NT2/D1 (cell line): Measurements from ENCODE around the gene SMIM13.

Experiments
- DNase-seq: peaks from one replicate; pipeline ENCODE4 v3.0.0-alpha.2; 2011; ENCODE audit warnings: low read depth, low spot score
- H3K27me3 ChIP-seq: 2 replicates; pipeline ENCODE4 v1.6.0; 2011; ENCODE audit warnings: mild to moderate bottlenecking; ENCODE audit not compliant: insufficient read length, insufficient read depth
- H3K36me3 ChIP-seq: 2 replicates; pipeline ENCODE4 v1.6.1; 2011; ENCODE audit warnings: mild to moderate bottlenecking, low read length, mixed read lengths; ENCODE audit not compliant: insufficient read depth, insufficient read length
- H3K4me1 ChIP-seq: 2 replicates; pipeline ENCODE4 v1.5.1; 2011; ENCODE audit not compliant: insufficient read depth, insufficient read length
- H3K4me3 ChIP-seq: 2 replicates; pipeline ENCODE4 v1.5.1; 2011; ENCODE audit warnings: low read depth; ENCODE audit not compliant: insufficient read length
- H3K9ac ChIP-seq: 2 replicates; pipeline ENCODE4 v1.6.0; 2011; ENCODE audit warnings: low read depth; ENCODE audit not compliant: insufficient read length
- H3K9me3 ChIP-seq: 2 replicates; pipeline ENCODE4 v1.5.1; 2011; ENCODE audit warnings: mild to moderate bottlenecking, low read length; ENCODE audit not compliant: insufficient read depth
- SUZ12 ChIP-seq: IDR thresholded peaks from 2 replicates; pipeline ENCODE4 v1.6.1; 2011; ENCODE audit not compliant: insufficient read length, insufficient read depth; ENCODE audit errors: extremely low read depth
- YY1 ChIP-seq: IDR thresholded peaks from 2 replicates; pipeline ENCODE4 v1.6.1; 2011; ENCODE audit not compliant: insufficient read length, insufficient read depth
- ZNF274 ChIP-seq: IDR thresholded peaks from 2 replicates; pipeline ENCODE4 v1.6.1; 2011; ENCODE audit warnings: mild to moderate bottlenecking, low read depth, low read length

The SMIM13 gene

DNA sequence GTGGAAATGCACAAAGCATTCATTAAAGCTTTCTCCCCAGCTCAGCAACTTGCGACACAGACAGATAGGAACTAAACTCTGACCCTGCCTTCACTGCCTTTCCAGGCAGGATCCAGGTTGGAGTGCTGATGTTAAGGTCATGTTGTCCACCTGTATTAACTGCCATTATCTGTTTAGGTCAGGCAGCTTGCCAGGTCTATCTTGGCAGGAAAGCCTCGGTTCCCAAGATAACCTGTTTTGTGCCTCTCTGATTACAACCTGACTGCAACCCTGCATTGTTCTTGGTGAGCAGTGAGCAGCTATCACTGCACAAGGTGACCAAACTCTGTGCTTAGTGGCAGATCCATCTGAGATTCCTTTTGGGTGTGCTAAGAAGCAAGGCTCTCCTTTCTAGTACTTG lies 26.3 kb upstream of the SMIM13 start:
- no peak for DNase-seq
- H3K9ac ChIP-seq: no peak overlapping the region
- H3K9me3 ChIP-seq: no peaks in the 10 kb centered on the region
- H3K4me1 ChIP-seq: no peaks in the 10 kb centered on the region
- no peak overlapping the region for H3K4me3 ChIP-seq
- no peaks in the 10 kb centered on the region for H3K36me3 ChIP-seq
- TF ChIP-seq ZNF274 (no peak), SUZ12 (no peak), YY1 (no peak)
- H3K27me3 ChIP-seq: no peaks in the 10 kb centered on the region

DNA sequence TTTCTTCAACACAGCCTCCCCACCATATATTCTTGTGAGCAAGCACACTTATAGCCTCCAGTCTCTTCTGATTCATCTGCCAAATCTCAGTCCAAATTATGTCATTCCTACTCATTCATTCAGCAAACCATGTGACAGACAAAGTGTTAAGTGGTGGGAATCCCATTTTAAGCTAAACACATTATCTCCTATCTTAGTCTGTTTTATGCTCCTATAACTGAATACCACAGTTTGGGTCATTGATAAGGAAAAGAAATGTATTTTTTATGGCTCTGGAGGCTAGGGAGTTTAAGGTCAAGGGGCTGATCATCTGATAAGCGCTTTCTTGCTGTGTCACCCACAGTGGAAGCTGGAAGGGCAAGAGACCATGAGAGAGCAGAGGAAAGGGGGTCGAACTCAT lies 23.9 kb upstream of the SMIM13 start:
- H3K9ac ChIP-seq: no peak overlapping the region
- TF ChIP-seq ZNF274: no peak
- no peak for TF ChIP-seq SUZ12
- no peak for TF ChIP-seq YY1
- no peak overlapping the region for H3K4me3 ChIP-seq
- H3K36me3 ChIP-seq: no peaks in the 10 kb centered on the region
- no peak for DNase-seq
- H3K4me1 ChIP-seq: no peaks in the 10 kb centered on the region
- no peaks in the 10 kb centered on the region for H3K27me3 ChIP-seq
- no peaks in the 10 kb centered on the region for H3K9me3 ChIP-seq

DNA sequence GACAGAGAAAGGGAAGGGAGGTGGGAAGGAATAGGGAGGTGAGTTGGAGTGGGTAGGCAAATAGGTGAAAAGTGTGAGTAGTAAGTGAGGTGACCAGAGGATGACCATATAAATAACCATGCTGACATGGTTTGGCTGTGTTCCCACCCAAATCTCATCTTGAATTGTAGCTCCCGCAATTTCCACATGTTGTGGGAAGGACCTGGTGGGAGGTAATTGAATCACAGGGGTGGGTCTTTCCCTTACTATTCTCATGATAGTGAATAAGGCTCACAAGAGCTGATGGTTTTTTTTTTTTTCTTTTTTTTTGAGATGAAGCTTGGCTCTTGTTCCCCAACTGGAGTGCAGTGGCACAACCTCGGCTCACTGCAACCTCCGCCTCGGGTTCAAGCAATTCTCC lies 21.5 kb upstream of the SMIM13 start:
- no peaks in the 10 kb centered on the region for H3K36me3 ChIP-seq
- TF ChIP-seq SUZ12: no peak
- no peak for TF ChIP-seq ZNF274
- no peak for TF ChIP-seq YY1
- H3K9me3 ChIP-seq: no peaks in the 10 kb centered on the region
- H3K4me1 ChIP-seq: no peaks in the 10 kb centered on the region
- H3K27me3 ChIP-seq: no peaks in the 10 kb centered on the region
- H3K4me3 ChIP-seq: no peak overlapping the region
- no peak overlapping the region for H3K9ac ChIP-seq
- DNase-seq: no peak

DNA sequence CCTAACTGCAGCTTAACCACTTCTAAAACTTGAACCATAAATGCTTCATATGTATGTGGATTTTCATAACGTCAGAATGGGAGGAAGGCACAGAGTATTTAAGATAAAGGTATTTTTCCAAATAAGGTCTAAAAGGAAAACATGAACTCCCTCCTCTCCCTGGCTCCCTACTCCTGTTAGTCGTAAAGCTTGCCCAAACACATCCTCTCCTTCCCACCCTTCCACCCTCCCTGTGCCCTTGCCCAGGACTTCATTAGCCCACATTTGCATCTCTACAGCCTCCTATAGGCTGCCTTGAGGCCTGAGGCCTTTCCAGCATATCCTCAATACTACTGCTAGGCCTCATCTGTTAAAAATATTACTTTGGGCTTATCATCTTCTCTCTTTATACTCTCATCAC lies 17.1 kb upstream of the SMIM13 start:
- H3K9ac ChIP-seq: no peak overlapping the region
- DNase-seq: no peak
- no peaks in the 10 kb centered on the region for H3K27me3 ChIP-seq
- H3K9me3 ChIP-seq: no peaks in the 10 kb centered on the region
- no peak for TF ChIP-seq ZNF274
- TF ChIP-seq YY1: no peak
- TF ChIP-seq SUZ12: no peak
- H3K4me1 ChIP-seq: no peaks in the 10 kb centered on the region
- no peak overlapping the region for H3K4me3 ChIP-seq
- H3K36me3 ChIP-seq: no peaks in the 10 kb centered on the region

DNA sequence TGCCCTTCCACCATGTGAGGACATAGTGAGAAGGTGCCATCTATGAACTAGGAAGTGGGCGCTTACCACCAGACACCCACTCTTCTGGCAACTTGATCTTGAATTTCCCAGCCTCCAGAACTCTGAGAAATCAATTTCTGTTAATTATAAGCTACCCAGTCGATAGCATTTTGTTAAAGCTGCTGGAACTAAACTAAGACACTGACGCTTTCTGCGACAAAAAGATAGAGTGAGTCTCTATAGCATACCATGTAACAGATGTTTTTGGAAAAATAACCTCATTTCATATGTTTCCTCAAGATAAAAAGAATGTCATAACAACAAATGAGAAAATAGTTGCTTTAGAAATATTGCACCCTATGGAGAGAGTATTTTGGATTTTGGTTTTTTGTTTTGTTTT lies 15.4 kb upstream of the SMIM13 start:
- DNase-seq: no peak
- no peak for TF ChIP-seq YY1
- TF ChIP-seq SUZ12: no peak
- no peak for TF ChIP-seq ZNF274

DNA sequence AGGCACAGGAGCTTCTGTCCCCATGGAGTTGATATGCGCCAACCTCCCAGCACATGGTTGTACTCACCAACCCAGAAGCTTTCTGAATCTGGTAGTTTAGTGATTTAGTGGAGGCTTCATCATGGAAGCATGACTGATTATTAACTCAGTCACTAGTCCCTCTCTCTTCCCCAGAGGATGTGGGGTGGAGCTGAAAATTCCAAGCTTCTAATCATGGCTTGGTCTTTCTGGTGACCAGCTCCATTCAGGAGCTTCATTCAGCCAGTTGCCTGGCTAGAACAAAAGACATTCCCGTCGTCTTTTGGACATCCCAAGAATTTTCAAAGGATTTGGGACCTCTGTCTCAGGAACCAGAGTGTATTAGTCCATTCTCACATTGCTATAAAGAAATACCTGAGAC lies 13.3 kb upstream of the SMIM13 start:
- Histone ChIP-seq H3K4me1 (no peaks in the 10 kb centered on the region), H3K9me3 (no peaks in the 10 kb centered on the region), H3K9ac (no peak overlapping the region), H3K27me3 (no peaks in the 10 kb centered on the region), H3K4me3 (no peak overlapping the region), H3K36me3 (no peaks in the 10 kb centered on the region)
- TF ChIP-seq SUZ12 (no peak), YY1 (no peak), ZNF274 (no peak)
- DNase-seq: no peak

More for the DNA sequence above, 15.4 kb upstream of the SMIM13 start:
- Histone ChIP-seq H3K27me3 (no peaks in the 10 kb centered on the region), H3K4me1 (no peaks in the 10 kb centered on the region), H3K9me3 (no peaks in the 10 kb centered on the region), H3K36me3 (no peaks in the 10 kb centered on the region), H3K9ac (no peak overlapping the region), H3K4me3 (no peak overlapping the region)

DNA sequence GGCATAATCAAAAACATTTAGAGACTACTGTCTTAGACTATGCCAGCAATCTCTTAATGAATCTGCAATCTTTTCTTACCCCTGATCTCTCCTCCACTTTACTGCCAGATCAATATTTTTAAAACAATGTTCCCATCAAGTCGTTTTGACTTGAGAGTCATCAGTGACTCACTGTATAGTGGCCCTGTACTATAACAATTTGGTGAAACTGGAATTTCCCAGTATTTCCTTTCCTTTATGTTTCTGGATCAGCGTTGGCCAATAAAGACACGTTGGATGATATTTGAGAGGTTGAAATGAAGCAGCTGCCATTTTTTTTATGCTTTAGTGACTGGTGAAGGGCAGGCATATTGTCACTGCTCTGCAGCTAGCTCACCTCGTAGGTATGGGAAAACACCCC lies 10.1 kb upstream of the SMIM13 start:
- no peaks in the 10 kb centered on the region for H3K4me1 ChIP-seq
- DNase-seq: no peak
- no peak overlapping the region for H3K4me3 ChIP-seq
- H3K27me3 ChIP-seq: no peaks in the 10 kb centered on the region
- H3K9ac ChIP-seq: no peak overlapping the region
- no peaks in the 10 kb centered on the region; the same call in 1 of the 2 replicates for H3K9me3 ChIP-seq
- no peaks in the 10 kb centered on the region for H3K36me3 ChIP-seq
- TF ChIP-seq SUZ12 (no peak), ZNF274 (no peak)

DNA sequence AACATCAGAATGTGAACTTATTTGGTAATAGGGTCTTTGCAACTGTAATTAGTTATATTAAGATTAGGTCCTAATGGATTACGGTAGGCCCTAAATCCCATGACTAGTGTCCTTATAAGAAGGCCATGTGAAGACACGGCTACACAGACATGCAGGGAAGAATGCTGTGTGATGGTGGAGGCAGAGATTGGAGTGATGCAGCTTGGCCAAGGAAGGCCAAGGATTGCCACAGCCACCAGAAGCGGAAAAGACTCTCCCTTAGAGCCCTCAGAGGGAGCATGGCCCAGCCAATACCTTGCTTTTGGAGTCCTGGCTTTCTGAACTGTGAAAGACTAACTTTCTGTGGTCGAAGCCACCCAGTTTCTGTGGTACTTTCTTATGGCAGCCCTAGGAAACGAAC lies 9.7 kb upstream of the SMIM13 start:
- Histone ChIP-seq H3K27me3 (no peaks in the 10 kb centered on the region), H3K9ac (no peak overlapping the region), H3K9me3 (no peaks in the 10 kb centered on the region; the same call in 1 of the 2 replicates), H3K4me1 (no peaks in the 10 kb centered on the region), H3K36me3 (no peaks in the 10 kb centered on the region), H3K4me3 (no peak overlapping the region)
- no peak for TF ChIP-seq ZNF274
- no peak for TF ChIP-seq SUZ12
- TF ChIP-seq YY1: no peak
- DNase-seq: no peak
